ENCODE measurements around the gene MAF. TPM values are rescaled to one million over a fixed set of nuclear protein-coding genes. Genes with fewer than 3 reads are reported as not detected.

Gene MAF
- total RNA-seq, 2 experiments from 2014 or later, result 34.4 TPM

DNA sequence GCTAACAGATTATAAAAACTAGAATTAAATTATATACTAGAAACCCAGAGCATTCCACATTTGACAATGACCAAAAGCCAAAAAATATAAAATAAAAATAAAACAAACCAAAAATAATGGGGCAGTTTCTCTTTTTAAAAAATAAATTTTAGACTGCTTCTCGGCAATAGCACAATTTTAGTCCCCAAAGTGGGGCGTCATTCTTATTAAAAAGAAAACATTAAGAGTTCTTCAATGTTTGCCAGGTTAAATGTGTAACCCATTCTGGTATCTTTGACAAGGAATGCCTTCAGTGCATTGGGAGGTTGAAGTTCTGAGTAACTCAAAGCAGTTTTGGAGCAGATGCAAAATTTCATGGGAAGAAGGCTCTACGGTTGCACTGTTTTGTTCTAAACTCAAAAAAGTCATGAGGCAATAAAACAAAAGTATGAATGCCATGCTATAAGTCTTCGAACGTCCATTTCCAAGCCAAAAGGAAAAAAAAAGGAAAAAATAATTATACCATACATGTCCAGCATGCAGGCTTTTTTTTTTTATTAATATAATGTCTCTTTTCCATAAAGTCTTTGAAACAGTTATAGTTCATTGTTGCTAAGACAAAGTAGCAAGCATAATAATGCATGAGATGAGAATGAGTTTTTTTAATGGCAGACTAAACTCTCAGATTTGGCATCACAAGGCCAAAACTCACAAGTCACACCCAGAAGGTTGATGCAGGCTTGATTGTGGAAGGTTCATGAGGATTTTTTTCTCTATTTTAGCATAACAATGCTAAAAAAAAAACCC is 3.1 kb downstream of the MAF start:
- Mint-ChIP-seq H3K9me3 (no peaks in the 10 kb centered on the region), H3K4me1 (peaks cover 36% of the 10 kb centered on the region), H3K4me3 (peak overlapping the region; percentile 78), H3K27me3 (peaks cover 39% of the 10 kb centered on the region), H3K36me3 (ENCODE audit: low read depth) (peaks cover 27% of the 10 kb centered on the region), H3K27ac (peak overlapping the region; percentile 87)
- ChIA-PET CTCF (interaction anchor here (0.6 kb wide), 1 partner anchor 402 kb away, joined by 3 read pairs; no protein-coding TSS in a partner anchor), POLR2A (interaction anchor here (0.6 kb wide), 2 partner anchors 826 to 1148 kb away, joined by 5 read pairs; no protein-coding TSS in a partner anchor)
- no peak for DNase-seq

DNA sequence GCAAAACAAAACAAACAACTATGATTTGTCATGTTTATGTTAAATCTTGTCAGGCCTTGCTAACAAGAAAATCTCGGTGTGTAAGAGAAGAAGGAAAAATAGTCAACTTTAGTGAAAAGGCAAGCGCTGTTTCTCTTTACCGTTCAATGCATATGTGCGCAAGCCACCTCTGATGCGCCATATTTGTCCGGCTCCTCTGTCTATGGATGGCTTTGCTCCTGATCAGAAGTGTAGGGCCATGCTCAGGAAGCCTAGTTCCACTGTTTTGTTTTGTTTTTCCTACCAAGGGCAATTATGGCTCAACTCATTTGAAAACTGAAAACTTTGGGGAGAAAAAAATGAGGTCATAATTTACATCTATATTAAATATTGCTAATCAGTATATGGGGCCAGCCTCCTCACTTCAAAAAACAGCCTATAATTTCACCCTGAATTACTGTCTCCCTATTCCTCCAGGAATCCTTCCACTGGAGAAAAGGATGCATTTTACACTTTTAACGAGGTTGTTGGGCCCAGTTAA is 4.5 kb downstream of the MAF start:
- no peaks in the 10 kb centered on the region for H3K9me3 Mint-ChIP-seq
- peak overlapping the region; percentile 78 for H3K4me3 Mint-ChIP-seq
- H3K4me1 Mint-ChIP-seq, result peaks cover 29% of the 10 kb centered on the region
- CTCF ChIA-PET, result no interaction called here
- peaks cover 27% of the 10 kb centered on the region for H3K36me3 Mint-ChIP-seq (ENCODE audit: low read depth)
- H3K27me3 Mint-ChIP-seq, result peaks cover 39% of the 10 kb centered on the region
- POLR2A ChIA-PET, result no interaction called here
- no peak for DNase-seq
- H3K27ac Mint-ChIP-seq, result peak overlapping the region; percentile 48

DNA sequence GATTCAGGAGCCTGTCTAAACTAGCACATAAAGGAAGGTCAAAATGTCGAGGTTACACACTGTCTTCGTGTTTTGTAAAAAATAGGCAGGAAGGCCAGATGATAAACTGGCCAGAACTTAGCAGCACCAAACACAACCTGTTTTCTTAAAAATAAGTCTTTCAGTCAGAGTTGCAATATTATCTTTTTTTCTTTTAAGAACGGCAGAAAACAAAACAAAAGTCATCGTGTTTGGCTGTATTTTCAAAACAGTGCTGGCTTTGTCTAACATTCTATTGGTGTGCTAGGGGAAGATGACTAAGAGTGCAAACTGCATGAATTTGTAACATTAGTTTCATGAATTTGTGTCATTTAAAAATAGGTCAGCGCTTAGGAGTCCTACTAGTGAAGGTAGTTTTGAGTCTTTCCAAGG is 5.3 kb downstream of the MAF start:
- POLR2A ChIA-PET, result no interaction called here
- peaks cover 23% of the 10 kb centered on the region for H3K4me1 Mint-ChIP-seq
- DNase-seq, result no peak
- H3K27me3 Mint-ChIP-seq, result peaks cover 39% of the 10 kb centered on the region
- no peaks in the 10 kb centered on the region for H3K9me3 Mint-ChIP-seq
- CTCF ChIA-PET, result no interaction called here
- H3K36me3 Mint-ChIP-seq (ENCODE audit: low read depth), result peaks cover 26% of the 10 kb centered on the region
- H3K27ac Mint-ChIP-seq, result peak overlapping the region; percentile 51
- peak overlapping the region; percentile 78 for H3K4me3 Mint-ChIP-seq

DNA sequence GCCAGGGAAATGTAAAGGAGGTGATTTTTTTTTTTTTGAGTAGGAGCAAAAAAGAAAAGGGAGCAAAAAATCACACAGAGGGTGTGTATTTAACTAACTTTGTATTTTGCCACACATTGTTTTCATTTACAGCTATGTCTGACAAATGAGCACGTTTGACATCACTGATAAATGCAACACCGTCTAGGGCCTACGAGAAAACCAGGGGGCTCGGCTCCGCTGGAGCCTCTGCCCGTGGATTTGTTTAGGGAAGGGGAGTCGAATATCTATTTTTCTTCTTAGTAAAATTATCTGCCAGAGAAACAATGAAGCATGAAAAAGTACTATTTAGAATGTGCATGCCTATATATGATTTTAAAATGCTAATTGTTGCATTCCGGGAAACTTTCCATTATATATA is 6.8 kb downstream of the MAF start:
- Mint-ChIP-seq H3K4me1 (peaks cover 19% of the 10 kb centered on the region), H3K4me3 (no peak overlapping the region), H3K27ac (no peak overlapping the region), H3K36me3 (ENCODE audit: low read depth) (peaks cover 22% of the 10 kb centered on the region), H3K9me3 (no peaks in the 10 kb centered on the region), H3K27me3 (peaks cover 44% of the 10 kb centered on the region)
- ChIA-PET POLR2A (interaction anchor here (0.6 kb wide), 1 partner anchor 517 kb away, joined by 4 read pairs; no protein-coding TSS in a partner anchor), CTCF (interaction anchor here (1.6 kb wide), 1 partner anchor 8 kb away, joined by 7 read pairs; no protein-coding TSS in a partner anchor)
- DNase-seq, result no peak

DNA sequence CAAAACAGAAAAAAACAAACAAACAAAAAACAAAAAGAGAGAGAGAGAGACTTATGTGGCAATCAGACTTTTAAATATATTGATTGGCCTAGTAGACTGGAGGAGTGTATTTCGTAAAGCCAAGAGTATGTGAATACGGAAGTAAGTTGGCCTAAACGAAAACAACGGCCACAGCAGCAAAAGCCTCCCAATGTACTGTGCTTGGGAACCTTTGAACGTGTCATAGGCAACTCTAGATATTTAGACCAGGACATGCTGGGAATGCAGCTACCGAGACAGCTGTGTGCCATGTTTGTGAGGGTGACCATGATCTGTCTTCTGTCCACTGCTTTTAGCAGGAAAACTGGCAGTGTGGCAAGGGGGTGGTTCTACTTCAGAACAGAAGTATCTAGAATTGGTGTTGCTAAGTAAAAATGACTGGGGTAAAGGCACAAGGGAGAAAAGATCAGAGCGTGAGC is 7.4 kb downstream of the MAF start:
- H3K4me3 Mint-ChIP-seq, result no peak overlapping the region
- H3K4me1 Mint-ChIP-seq, result peaks cover 17% of the 10 kb centered on the region
- H3K27me3 Mint-ChIP-seq, result peaks cover 40% of the 10 kb centered on the region
- ChIA-PET CTCF (interaction anchor here (1.6 kb wide), 1 partner anchor 9 kb away, joined by 7 read pairs; no protein-coding TSS in a partner anchor), POLR2A (no interaction called here)
- peaks cover 16% of the 10 kb centered on the region for H3K36me3 Mint-ChIP-seq (ENCODE audit: low read depth)
- no peaks in the 10 kb centered on the region for H3K9me3 Mint-ChIP-seq
- DNase-seq, result no peak
- H3K27ac Mint-ChIP-seq, result no peak overlapping the region

DNA sequence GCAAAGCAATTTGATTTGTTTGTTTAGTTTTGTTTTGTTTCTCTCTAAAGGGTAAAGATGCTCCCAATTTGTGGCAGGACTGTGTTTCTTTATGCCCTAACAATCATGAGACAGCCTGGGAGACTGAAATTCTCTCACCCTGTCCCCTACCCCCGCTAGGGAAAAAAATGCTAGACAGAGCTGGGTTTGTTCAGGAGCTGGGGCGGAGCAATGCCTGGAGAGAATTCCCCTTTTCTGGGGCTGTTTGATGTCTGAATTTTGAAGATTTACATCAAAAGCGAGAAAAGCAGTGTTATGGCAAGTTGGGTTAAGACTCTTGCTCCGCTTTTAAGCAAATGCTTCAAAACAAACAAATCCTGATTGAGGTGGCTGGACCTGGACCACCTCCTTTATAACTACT is 8.4 kb downstream of the MAF start:
- H3K36me3 Mint-ChIP-seq (ENCODE audit: low read depth), result peaks cover 13% of the 10 kb centered on the region
- DNase-seq, result no peak
- no peak overlapping the region for H3K27ac Mint-ChIP-seq
- peaks cover 42% of the 10 kb centered on the region for H3K27me3 Mint-ChIP-seq
- ChIA-PET CTCF (interaction anchor here (1.6 kb wide), 1 partner anchor 10 kb away, joined by 7 read pairs; no protein-coding TSS in a partner anchor), POLR2A (no interaction called here)
- H3K4me3 Mint-ChIP-seq, result no peak overlapping the region
- no peaks in the 10 kb centered on the region for H3K9me3 Mint-ChIP-seq
- H3K4me1 Mint-ChIP-seq, result peaks cover 16% of the 10 kb centered on the region

DNA sequence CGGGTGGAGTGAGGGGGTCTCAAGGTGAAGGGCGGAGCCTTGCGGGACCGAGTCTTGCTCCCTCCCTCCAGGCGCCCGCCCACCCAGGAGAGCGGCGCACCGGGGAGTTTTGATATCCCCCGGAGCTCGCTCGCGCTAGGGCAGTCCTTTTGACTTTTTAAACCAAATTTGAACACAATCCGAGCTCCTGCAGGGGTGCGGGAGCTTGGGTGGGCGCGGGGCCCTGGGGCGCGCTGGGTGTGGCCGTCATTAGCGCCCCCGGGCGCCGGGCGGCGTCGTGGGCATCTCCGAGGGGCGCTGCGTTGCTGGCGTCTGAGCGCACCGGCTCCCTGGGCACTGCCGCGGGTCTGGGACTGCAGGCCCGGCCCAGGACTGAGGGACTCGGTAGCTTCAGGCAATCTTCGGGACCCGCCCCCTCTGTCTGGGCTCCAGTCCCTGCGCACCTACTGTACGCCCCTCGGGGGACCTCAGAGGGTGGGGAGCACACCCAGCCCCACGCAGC is 10.9 kb downstream of the MAF start:
- no peaks in the 10 kb centered on the region for H3K9me3 Mint-ChIP-seq
- POLR2A ChIA-PET, result no interaction called here
- H3K27me3 Mint-ChIP-seq, result peaks cover 31% of the 10 kb centered on the region
- CTCF ChIA-PET, result interaction anchor here (0.7 to 1.2 kb wide), 2 partner anchors 11 to 315 kb away, joined by 3 read pairs; no protein-coding TSS in a partner anchor
- no peak for DNase-seq
- peaks cover 2% of the 10 kb centered on the region for H3K4me1 Mint-ChIP-seq
- no peak overlapping the region for H3K27ac Mint-ChIP-seq
- no peak overlapping the region for H3K4me3 Mint-ChIP-seq
- H3K36me3 Mint-ChIP-seq (ENCODE audit: low read depth), result no peaks in the 10 kb centered on the region

DNA sequence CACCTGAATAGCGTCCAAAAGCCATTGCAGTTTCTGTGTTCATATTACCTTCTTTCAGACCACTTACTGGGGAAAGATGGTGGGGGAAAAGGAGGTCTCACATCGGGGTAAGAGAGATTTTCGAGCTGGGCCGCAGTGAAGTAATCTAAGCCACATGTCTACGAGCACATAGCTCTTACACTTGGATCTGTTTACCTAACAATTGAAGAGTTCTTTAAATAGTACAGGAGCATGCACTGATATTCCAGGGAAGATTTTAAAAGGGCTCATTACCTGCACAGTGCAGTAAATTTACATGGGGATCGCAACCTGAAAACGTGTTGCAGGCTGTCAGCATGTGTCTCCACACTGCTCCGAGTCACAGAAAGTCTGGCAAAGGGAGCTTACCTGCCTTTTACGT is 12.6 kb downstream of the MAF start:
- ChIA-PET POLR2A (no interaction called here), CTCF (no interaction called here)
- Mint-ChIP-seq H3K36me3 (ENCODE audit: low read depth) (no peaks in the 10 kb centered on the region), H3K27me3 (peaks cover 35% of the 10 kb centered on the region), H3K27ac (no peak overlapping the region), H3K4me3 (no peak overlapping the region), H3K9me3 (no peaks in the 10 kb centered on the region), H3K4me1 (peaks cover 1% of the 10 kb centered on the region)
- no peak for DNase-seq

DNA sequence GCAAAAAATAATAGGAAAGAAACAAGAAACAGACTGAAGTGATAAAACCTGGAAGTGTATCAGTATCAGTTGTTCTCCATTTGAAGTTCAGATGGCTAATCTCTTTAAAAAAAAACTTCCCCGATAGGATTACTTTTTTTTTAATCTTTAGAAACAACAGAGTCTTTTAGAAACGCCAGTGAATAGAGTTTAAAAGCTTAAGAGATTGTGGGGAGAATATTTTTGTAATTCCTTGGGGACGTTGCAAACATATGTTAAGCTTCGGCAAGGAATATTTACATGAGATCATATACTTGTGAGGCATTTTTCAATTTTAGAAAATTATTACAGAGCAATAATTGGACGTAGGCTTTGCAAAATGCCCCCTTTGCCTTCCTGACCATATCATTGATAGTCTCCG is 13.2 kb downstream of the MAF start:
- DNase-seq, result no peak
- Mint-ChIP-seq H3K4me3 (no peak overlapping the region), H3K4me1 (no peaks in the 10 kb centered on the region), H3K27me3 (peaks cover 36% of the 10 kb centered on the region), H3K27ac (no peak overlapping the region), H3K9me3 (no peaks in the 10 kb centered on the region), H3K36me3 (ENCODE audit: low read depth) (no peaks in the 10 kb centered on the region)
- ChIA-PET POLR2A (no interaction called here), CTCF (no interaction called here)

DNA sequence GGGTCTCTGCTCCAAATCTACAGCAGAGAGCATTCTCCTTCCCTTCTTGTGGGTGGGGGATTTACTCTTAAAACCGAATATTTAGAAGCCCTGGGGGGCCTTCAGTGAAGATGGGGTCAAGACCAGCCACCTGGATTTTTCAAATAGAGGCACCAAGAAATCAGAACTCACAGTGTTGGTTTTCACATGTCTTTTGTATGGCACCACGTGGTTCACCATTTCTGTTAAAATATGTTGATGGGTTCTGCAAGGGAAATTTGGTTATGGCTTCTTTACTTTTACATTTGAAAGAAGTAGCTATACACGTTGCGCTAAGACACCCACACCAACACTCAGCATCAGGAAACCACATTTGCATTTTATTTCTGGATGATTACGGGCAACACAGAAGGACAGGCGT is 17.7 kb downstream of the MAF start:
- H3K9me3 Mint-ChIP-seq, result no peaks in the 10 kb centered on the region
- ChIA-PET POLR2A (no interaction called here), CTCF (no interaction called here)
- H3K27ac Mint-ChIP-seq, result no peak overlapping the region
- peaks cover 18% of the 10 kb centered on the region for H3K27me3 Mint-ChIP-seq
- H3K36me3 Mint-ChIP-seq (ENCODE audit: low read depth), result no peaks in the 10 kb centered on the region
- no peak overlapping the region for H3K4me3 Mint-ChIP-seq
- DNase-seq, result no peak
- no peaks in the 10 kb centered on the region for H3K4me1 Mint-ChIP-seq

DNA sequence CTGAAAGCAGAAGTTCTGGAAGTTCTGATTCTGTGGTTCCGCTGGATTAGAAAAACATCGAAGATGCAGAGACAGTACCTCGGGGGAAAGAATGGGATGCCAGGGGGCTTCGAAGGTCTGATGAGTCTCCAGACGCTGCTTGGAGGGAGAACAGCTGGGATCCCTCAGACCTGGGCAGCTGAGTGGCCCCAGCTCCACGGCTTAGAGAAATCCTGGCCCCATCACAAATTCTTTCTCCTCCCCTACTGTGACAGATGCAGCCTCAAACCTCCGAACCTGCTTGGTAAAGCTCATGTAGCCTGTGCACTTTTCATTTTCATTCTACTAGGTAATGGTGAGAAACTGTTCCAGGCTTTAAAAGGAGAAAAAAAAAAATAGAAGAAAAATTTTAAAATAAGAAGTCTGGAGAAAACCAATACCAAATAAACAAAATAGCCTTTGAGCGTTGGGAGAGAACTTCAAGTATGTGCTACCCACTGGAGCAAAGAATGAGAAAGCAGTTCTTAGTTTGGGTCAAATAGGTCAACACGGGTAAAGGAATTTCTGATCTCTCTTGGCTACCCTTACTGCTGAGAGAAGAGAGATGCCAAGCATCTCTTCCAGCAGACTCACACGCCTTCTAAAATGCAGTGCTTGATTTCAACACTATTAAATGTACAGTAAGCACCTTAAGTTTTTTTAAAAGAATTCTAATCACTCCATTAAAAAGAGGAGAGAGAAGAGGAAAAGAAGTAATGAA is 19.9 kb downstream of the MAF start:
- no peak for DNase-seq
- POLR2A ChIA-PET, result no interaction called here
- Mint-ChIP-seq H3K36me3 (ENCODE audit: low read depth) (no peaks in the 10 kb centered on the region), H3K27me3 (peaks cover 18% of the 10 kb centered on the region), H3K9me3 (no peaks in the 10 kb centered on the region), H3K4me3 (no peak overlapping the region), H3K27ac (no peak overlapping the region), H3K4me1 (no peaks in the 10 kb centered on the region)
- CTCF ChIA-PET, result no interaction called here

DNA sequence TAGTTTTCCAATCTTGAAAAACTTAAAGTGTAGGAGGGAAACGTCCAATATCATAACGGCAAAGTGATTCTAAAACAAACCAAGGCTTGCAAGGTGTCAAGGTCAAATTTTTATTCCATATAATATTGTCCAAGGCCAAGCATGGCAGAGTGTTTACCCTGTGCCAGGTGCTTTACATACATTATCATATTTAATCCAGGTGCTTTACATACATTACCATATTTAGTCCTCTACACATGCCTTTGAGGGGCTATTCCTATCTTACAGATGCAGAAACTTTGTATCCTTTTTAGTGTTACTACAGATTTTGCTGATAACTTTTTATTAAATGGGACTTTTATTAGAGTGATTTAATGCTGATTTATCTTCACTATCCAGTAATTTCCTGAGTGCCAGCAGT is 23.9 kb downstream of the MAF start:
- Mint-ChIP-seq H3K27ac (no peak overlapping the region), H3K4me1 (no peaks in the 10 kb centered on the region), H3K36me3 (ENCODE audit: low read depth) (no peaks in the 10 kb centered on the region), H3K9me3 (no peaks in the 10 kb centered on the region), H3K27me3 (peaks cover 27% of the 10 kb centered on the region), H3K4me3 (no peak overlapping the region)
- DNase-seq, result no peak
- CTCF ChIA-PET, result interaction anchor here (0.6 kb wide), 1 partner anchor 428 kb away, joined by 3 read pairs; no protein-coding TSS in a partner anchor
- POLR2A ChIA-PET, result no interaction called here

DNA sequence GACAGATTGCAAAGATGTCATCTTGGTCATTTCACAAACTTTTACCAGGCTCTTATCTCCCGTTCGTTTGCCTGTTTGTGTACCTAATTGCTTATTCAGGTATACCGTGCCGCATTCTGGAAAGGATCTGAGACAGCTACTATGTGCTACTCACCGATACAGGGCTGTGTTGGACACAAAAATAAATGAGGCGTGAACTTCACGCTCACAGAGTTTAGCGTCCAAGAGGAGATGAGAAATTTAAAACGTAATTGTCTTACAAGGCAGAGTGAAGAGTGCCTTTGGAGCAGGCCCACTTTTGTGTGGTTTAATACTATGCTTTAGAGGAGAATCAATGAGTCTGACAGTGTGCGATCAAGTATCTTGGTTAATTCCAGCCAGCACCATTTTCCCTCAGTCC is 26.7 kb downstream of the MAF start:
- ChIA-PET CTCF (no interaction called here), POLR2A (no interaction called here)
- Mint-ChIP-seq H3K27me3 (peaks cover 30% of the 10 kb centered on the region), H3K4me3 (no peak overlapping the region), H3K4me1 (no peaks in the 10 kb centered on the region), H3K36me3 (ENCODE audit: low read depth) (peaks cover 2% of the 10 kb centered on the region), H3K9me3 (no peaks in the 10 kb centered on the region), H3K27ac (no peak overlapping the region)
- DNase-seq, result no peak
